ENCODE measurements around the gene CTSL.

DNA sequence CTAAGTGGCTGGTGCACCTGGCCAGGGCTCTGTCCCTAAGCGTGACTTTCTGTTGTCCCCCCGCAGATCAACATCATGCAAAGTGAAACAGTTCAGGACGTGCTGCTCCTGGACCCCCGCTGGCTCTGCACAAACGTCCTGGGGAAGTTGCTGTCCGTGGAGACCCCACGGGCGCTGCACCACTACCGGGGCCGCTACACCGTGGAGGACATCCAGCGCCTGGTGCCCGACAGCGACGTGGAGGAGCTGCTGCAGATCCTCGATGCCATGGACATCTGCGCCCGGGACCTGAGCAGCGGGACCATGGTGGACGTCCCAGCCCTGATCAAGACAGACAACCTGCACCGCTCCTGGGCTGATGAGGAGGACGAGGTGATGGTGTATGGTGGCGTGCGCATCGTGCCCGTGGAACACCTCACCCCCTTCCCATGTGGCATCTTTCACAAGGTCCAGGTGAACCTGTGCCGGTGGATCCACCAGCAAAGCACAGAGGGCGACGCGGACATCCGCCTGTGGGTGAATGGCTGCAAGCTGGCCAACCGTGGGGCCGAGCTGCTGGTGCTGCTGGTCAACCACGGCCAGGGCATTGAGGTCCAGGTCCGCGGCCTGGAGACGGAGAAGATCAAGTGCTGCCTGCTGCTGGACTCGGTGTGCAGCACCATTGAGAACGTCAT lies 19.7 kb upstream of the CTSL start:
- TF ChIP-seq EZH2 (IDR thresholded peaks at IDR 0.05; ENCODE audit: insufficient read depth, poor library complexity, severe bottlenecking) (no peak), EZH2phosphoT487 (IDR thresholded peaks at IDR 0.05; ENCODE audit: insufficient read depth, low read depth) (no peak)

Data from GM23248 (cell line).